LHCN-M2 (cell line): ENCODE measurements around the gene TMEM182. TPM values are rescaled to one million over a fixed set of nuclear protein-coding genes. Genes with fewer than 3 reads are reported as not detected.

Source experiments
- DNase-seq: peaks from one replicate; pipeline ENCODE4 v3.0.0-alpha.2; 2012; ENCODE audit warnings: low read depth
- polyA plus RNA-seq: library from polyadenylated mRNA; unstranded; fragments of >200 nt; gene quantifications from one replicate; pipeline ENCODE4 v1.2.1, GENCODE V29; 2012; ENCODE audit warnings: missing spikeins
- total RNA-seq: library from RNA; depleted of rRNA; stranded (reverse); fragments of >200 nt; gene quantifications from 2 replicates; pipeline ENCODE4 v1.2.3, GENCODE V29; 2014; rRNA removed

The TMEM182 gene, protein sequence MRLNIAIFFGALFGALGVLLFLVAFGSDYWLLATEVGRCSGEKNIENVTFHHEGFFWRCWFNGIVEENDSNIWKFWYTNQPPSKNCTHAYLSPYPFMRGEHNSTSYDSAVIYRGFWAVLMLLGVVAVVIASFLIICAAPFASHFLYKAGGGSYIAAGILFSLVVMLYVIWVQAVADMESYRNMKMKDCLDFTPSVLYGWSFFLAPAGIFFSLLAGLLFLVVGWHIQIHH
- 2.7 and 4.0 TPM in 2 replicates for total RNA-seq
- 2.6 TPM for polyA plus RNA-seq

DNA sequence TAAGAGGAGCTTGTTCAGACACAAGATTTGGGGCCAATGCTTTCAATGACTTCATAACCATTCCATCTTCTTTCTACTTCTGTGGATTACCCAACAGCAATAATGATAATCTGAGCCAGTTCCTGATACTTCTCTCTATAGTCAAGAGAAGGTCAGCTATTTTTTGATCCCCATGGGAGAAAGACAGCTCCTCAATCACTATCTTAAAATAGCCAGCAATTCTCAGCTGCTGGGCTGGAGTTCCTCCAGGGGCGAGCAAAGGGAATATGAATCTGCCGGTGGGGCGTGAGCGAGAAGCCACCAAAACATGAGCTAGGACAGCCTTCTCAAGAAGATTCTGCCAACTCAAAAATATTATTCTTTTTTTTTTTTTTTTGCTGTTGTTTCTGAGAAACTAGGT is at the start of gene TMEM182:
Gene TMEM182 (plus strand): TSS at position 269 of the 400 bp plus-strand sequence. CDS start 187 bp downstream, outside the sequence.
- peak; percentile 12 for DNase-seq

DNA sequence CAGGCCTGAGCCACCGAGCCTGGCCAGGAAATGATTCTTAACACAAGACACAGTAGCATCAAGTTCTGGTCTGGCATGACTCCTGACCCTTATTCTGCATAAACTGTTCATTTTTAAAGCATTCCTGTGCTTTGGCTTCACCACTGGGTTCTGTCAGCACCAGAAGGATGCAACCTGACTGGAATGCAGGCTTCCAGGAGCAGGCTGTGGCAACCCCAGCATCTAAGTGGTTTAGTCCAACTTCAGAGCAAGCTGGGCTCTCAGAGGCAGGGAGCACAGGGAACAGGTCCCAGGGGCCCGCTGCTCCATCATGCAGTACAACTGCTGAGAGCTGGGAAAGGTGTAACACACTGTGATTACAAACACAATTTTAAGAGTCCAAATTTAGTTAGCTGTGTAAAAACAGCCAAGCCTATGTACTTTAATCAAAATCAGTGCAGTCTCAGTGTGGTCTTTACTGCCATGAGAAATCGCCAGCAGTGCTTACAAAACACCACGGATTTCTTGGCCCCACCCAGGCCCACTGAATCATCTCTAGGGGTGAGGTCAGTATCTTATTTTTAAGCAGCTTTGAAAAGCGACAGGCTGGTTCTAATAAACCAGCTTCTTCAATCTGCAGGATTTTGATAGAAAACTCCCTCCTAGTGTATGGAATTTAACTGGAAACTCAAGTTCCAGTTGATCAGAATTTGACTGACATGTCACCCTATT is 44.4 kb upstream of the TMEM182 start:
- peak; percentile 32 for DNase-seq

DNA sequence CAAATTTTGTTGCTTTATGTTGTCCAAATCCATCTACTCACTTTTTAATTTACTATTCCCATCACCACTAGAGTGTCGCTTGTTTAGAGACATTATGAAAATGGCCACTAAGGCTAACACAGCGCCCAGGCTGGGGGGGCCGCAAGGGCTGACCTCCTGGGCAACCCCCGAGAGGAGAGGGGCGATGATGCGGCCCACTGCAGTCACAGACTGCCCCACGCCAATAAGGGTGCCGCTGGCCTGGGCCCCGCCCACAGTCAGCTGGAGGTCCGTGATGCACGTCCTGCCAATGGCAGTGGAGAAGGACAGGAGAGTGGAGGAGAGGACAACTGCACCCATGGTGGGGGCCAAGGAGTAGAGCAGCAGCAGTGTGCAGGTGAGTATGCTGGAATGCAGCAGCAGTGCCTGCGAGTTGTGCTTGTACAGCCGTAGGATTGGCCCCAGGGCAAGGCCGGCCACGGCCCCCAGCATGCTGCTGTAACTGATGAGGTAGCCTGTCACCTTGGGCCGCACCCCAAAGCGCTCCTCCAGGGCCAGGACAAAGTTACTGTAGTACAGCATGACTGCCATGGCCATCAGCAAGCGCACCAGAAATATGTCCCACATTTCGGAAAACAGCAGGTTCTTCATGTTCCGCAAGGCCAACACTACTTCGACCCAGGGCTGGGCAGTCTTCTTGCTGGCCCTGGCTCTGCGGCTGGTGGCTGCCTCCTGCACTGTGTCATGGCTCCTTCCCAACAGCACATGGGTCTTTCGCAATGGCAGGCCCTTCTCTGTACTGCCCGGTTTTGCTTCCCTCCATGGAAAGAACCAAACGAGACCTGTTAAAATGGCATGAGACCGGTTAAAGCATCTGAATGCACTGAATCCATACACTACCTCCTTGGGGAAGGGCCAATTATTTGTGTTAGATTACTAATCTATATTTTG is 43.2 kb upstream of the TMEM182 start:
- no peak for DNase-seq

DNA sequence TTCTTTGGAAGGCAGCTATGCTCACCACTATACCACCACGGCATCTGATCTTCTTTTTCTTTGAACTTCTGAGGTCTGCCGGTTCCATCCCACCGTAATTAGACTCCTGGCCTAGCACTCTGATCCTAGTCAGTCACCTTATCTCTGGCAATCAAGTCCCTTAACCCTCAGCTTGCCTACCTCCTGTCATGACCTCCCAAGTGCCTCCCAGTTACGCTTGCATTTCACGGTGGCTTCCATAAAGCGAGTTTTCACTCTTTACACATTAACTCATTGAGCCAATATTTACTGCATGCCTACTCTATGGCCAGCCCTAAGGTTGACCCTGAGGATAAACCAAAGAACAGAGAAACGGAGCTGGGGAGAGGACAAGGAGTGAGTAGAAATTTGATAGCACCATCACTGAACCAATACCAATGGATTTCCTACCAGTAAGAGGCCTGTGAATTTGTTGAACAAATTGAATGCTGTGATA is 37.8 kb upstream of the TMEM182 start:
- DNase-seq, result no peak

DNA sequence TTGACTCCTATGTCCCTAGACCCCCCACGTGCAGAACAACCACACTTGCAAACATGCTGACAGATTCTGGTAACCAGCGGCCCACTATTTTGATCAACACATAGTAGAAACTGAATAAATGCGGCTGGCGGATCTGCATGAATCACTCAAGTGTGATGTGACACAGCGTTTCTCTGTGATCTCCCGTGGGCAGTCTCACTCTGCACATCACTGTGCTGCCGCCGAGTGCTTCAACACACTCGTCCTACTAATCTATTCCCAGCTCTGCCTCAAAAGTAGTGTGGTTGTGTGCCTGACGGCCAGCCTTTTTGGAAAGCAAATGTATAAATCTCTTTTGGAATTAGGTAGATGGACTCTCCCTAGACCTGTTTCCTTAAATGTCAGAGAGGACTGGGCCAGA is 37.3 kb upstream of the TMEM182 start:
- no peak for DNase-seq

DNA sequence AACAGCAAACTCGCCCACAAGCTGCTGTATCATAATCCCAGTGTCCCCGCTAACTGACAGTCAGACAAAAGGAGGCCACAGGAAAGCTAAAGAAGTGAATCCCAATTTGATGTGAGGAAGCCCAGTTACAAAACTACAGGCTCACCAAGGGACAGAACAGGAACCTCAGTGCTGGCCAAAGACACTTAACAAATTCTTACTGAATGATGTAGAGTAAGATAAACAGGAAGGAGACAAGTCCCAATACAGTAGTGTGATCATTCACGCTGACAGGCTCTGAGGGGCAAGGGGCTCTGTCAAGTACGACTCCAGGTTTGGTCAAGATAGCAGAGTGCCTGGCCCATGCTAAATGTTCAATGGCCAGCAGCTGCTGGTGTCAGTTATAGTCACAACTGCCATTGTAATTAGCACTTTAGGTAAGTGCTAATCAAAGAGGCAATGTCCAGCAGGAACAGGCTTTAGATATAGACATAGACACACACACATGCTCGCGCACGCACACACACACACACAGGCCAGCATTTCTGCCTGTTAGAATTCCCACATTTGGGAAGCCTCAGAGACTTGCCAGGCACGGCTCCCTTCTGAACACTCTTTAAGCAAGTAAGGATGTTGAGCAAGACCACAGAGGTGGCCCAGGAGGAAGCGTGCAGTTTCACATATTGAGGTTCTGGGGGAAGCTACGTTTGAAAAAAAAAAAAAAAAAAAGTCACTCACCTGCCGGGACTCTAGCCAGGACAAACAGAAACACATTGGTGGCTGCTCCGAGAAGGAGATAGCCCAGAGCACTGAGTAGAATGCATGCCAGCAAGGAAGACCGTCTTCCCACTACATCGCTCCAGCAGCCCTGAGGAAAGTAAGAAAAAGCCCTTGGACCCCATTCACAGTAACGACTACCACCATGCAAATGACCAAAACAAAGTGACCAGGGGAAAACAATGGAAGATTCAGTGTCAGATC is 35.4 kb upstream of the TMEM182 start:
- no peak for DNase-seq

DNA sequence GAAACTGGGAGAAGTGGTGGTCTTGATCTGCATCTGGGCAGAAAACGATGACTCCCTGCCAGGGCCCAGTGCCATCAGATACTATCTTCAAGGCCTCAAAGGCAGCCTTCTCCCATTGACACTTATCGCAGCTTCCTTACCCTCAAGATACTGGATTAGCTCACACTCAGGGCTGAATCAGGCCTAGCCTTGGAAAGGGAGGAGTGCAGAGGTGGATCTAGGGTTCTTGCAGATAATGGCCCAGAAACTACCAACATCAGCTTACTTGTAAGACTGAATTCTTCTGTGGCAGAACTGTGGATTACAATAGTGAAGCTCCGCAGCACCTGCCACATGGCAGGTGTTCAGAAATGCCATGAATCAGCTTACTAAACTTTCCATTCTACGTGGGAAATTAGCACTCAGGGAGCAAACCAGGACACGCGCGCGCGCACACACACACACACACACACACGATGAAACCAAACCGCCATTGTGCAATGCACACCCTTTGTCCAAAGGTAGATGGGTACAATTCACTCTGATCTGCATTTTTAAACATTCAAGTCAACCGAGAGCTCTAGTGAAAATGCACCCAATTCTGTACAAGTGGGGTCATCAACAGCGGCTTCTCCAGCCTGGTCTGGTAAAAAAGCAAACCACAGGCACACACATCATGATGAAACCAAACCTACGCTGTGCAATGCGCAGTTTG is 26.3 kb upstream of the TMEM182 start:
- no peak for DNase-seq

DNA sequence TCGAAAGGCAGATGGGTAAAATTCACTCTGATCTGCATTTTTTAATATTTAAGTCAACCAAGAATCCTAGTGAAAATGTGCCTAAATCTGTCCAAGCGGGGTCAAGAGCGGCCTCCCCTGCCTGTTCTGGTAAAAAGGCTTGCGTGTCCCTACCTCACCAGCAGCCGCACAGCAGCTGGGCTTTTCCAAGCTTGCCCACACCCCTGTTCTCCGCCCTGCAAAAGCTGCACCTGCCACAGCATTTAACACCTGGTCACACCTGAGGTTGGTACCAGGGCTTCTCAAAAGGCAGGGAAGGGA is 25.8 kb upstream of the TMEM182 start:
- no peak for DNase-seq

DNA sequence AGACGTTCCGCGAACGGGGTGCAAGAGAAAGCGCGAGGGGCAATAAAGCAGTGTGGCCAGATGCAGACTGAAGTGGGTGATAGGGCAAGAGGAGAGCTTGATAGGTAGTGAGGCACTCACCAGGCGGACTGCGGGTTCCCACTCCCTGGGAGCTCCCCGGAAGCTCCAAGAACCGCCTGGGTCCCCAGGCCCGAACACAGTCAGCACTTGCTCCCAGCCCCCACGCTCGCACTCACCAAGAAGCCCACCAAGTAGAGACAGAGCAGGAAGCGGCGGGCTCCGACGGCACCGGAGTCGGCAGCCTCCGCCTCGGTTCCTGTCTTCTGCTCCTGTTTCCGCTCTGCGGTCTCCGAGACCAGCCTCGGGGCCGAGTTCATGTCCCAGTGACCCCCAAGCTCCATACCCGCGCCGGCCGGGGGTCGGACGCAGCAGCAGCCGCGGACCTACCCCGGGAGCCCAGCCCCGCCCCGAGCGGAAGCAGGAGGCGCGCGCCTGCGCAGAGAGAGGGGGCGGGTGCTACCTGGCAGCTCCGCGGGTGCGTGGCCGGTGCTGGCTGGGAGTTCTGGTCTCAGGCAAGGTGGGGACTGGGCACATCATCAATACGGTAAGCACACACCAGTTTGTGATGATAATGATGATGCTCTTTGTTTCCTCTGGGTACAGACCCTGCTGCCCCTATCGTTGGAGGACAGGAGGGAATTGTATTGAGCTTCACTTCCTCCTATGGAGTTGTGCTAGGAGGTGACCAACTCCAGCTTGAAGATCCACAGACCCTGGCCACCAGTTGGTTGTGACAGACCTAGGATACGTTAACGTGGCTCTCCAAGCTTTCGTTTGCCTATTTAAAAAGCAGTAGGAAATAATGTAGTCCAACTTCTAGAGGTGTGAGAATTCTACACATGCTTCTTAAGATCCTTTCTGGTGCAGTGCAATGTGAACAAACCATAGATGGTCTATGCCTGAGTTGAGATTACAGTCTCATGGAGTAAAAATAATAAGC is 25.1 kb upstream of the TMEM182 start:
- peak; percentile 41 for DNase-seq

DNA sequence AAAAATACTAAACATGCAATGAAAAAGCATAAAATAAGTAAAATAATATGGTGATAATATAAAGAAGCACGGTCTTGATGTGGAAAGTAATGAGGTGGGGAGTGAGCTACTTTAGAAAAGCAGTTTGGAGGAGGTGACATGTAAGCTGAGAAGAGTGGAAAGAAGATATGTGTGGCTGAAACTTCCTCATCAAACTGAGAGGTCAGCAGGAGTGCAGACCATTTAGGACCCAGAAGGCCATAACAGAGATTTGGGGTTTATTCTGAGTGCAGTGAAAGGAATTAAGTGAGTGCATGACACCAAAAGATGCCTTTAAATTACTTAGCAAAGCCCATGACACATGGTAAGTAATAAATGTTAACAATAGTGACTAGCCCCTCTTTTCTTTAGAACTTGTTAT is 24.4 kb upstream of the TMEM182 start:
- no peak for DNase-seq

DNA sequence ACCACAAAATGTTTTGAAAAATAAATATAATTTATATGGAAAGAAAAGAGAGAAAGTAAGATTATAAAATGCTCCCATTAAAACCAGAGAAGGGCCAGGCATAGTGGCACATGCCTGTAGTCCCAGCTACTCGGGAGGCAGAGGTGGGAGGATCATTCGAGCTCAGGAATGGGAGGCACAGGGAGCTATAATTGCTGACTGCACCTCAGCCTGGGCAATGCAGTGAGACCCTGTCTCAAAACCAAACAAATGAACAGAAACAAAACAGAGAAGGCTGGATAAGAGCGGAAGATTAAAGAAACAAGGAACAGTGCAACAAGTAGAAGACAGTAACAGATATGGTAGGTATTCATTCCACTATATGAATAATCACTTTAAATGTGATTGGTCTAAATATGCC is 18.6 kb upstream of the TMEM182 start:
- no peak for DNase-seq

DNA sequence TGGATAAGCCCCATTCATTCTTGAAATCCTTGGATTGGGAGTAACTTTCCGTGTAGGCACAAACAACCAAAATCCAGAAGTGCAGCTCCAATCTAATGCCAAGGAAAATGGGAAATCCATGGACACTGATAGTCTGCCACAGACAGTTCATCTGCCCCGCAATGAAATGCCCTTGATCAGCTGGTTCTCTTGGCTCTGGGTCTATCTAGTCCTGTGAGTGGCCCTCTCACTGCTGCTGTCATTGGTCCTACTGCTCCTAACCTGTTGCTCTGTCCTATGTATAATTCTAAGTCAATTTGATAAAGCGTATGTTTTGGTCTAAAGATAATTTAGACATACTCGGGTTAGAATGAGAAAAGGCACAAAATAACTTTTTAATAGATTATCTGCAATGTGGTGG is 13.7 kb upstream of the TMEM182 start:
- no peak for DNase-seq

DNA sequence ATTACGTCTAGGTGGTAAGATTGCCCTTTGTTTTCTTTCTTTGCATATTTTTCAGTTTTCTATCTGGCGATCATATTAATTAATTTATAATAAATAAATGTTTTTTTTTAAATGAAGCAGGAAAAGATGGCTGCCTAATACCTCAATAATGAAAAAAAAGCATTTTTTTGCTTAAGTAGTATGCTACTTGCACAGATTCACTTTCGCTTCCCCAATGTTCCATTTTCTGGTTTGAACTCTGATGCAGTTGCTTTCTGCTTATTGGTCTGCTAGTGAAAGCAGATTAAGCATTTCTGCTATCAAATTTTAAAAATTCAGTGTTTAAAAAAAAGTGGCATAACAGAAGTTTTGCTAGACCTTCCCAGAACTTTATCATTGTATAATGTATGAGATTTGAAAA is 11.9 kb upstream of the TMEM182 start:
- DNase-seq, result no peak

DNA sequence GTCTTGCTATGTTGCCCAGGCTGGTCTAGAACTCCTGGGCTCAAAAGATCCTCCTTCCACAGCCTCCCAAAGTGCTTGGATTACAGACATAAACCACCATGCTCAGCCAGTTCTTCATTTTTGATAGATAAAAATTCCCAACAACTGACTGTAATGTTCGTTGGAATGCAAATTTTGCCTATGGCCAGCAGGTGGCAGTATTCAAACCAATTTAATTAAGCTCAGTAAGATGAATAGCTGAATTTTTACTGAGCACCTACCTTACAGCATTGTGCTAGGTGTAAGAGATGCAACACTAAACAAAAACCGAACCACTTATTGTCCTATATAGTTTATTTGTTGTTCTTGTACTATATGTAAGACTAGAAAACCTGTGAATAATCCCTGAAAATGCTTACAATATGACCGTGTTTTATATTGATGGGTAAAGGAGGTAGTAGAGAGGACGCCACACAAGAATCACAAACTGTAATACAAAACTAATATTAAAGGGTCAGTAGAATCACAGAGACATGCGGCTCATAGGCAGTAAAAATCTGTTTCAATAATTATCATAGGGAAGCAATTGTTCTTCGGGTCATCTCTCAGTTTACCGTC is 8.2 kb upstream of the TMEM182 start:
- peak; percentile 54 for DNase-seq

DNA sequence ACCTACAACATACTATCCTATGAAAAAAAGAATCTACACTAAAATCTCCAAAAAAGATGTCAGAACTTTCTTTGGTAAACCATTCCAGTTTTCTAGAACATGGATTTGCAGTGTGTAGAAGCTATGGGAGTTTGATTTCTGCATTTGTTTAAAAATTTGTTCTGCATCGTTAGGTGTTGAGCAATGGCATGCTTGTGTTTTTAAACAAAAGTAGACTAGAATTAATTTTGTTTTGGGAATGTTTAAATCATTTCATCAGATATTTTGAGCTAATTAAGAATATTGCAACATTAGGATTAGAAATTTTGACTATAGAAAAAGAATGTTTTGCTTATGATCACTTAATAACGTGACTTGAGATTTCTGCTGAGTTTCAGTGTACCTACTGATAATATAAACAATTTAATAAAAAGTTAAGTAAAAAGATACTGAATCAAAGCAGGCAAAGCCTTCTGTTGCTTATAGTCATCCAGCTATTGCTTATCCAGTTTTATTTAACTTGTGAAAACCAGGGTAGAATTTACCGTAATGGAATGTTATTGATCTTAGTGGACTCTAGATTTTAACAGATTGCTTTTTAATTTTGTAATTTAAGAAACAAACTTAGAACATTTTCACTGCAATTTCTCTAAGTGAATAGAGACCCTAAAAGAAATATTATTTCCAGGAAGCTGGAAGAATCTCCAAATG is 7.2 kb upstream of the TMEM182 start:
- no peak for DNase-seq

DNA sequence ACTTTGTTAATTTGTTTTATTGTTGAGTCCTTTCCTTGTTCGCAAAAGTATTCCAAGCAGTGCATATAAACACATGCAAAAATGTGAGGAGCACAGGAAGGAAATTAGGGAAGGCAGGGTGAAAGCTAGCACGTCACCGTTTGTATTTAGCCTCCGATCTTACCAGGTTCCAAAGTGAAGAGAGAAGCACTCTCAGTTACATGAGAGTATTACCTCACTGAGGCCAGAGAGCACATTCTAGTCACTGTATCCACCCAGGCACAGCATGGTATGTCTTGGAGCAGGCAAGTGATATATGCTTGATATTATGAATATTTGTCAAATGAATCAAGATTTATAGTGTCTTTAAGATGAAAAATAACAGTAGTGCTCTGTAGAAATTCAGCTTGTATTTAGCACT is 6.5 kb upstream of the TMEM182 start:
- DNase-seq, result no peak

DNA sequence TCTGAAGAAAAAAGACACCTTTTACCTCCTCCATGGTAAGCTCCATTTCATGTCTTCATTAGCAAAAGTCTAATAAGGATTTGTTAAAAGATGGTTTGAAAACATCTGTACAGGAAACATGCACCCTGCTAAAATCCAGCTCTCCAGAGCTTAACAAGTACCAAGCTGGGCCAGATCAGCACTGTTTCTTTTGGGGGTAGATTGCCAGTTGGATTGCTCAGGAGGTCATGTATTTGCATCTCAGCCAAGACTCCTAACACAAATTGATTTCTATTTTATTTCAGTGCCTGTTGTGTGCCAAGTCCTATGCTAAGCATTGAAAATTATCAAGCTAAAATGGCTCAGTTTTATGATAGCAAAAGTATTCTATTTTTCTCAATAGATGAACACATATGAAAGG is 3.4 kb upstream of the TMEM182 start:
- no peak for DNase-seq

DNA sequence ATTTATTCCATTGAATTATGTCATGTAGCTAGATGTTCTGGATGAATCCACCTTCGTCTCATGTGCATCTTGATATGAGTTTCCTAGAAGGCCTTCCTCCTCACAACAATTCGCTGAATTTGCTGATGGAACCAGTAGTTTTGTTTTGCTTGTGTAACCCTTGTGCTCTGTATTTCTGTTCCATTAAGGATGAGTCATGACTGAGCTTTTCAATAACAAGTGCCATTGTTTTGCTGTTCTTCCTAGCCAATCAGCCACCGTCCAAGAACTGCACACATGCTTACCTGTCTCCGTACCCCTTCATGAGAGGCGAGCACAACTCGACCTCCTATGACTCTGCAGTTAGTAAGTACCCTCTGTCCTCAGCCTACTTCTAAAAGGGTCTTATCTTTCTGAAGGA is 2.3 kb downstream of the TMEM182 start:
- no peak for DNase-seq
